GM12891 (cell line): Measurements from ENCODE around the gene SPACDR.

Experiments used
- PAX5 ChIP-seq: IDR thresholded peaks from 2 replicates; pipeline ENCODE4 v1.6.1; 2011; ENCODE audit warnings: low read length, moderate library complexity, mild to moderate bottlenecking; ENCODE audit not compliant: insufficient read depth, severe bottlenecking
- POLR2A ChIP-seq: IDR thresholded peaks from 2 replicates; pipeline ENCODE4 v1.6.1; 2011; ENCODE audit warnings: low read depth, low read length, control low read depth
- POLR2AphosphoS5 ChIP-seq: IDR thresholded peaks from 2 replicates; pipeline ENCODE4 v1.6.1; 2011; ENCODE audit warnings: low read depth, low read length, control low read depth

DNA sequence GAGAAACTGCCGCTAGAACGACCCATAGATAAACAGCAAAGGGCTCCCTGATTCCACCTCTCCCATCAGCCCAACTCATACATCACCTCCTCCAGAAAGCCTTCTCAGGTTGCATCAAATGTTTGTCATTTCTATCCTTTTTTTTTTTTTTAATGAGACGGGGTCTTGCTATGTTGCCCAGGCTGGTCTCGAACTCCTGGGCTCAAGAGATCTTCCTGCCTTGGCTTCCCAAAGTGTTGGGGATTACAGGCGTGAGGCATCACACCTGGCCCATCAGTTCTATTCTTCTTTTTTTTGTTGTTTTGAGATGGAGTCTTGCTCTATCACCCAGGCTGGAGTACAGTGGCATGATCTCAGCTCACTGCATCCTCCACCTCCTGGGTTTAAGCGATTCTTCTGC lies 7.0 kb downstream of the SPACDR start:
- no peak for TF ChIP-seq POLR2A
- TF ChIP-seq POLR2AphosphoS5, result no peak
- TF ChIP-seq PAX5, result no peak
